Activated T-helper 9 cell treated with anti-CD3 and anti-CD28 coated beads, Interleukin-2, amount 50 U/mL, for 16 hours (primary cell): ENCODE results near the gene STARD5.
"Not testable (repeated sequence)": the region's sequence is repeated elsewhere in the genome, so short reads cannot be mapped to it uniquely, and the experiment has no call there.

ENCODE experiments used
- DNase-seq: peaks from one replicate; pipeline ENCODE4 v3.0.0-alpha.2; 2020; ENCODE audit warnings: low read depth

Gene STARD5

DNA sequence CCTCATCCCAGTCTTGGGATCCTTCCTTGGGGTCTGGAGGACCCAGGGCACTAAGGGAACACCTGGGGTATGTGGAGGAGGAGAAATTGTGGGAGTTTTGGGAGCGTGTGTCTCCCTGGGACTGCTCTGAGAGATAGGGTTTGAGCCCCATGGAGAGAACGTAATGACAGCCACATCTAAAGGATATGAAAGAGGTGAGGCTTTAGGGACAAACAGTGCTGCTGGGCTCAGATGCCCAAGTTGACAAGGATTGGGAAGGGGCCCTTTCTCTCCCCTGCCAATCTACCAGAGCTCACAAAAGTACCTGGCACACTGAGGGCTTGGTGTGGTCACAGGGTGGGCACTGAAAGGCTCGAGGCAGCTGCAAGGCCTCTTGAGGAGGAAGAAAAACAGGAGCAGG, 13.3 kb upstream of the STARD5 start:
- DNase-seq: no peak

GRCh38 chr15:81336568-81336967, 12.6 kb upstream of the STARD5 start:
- no peak for DNase-seq

DNA sequence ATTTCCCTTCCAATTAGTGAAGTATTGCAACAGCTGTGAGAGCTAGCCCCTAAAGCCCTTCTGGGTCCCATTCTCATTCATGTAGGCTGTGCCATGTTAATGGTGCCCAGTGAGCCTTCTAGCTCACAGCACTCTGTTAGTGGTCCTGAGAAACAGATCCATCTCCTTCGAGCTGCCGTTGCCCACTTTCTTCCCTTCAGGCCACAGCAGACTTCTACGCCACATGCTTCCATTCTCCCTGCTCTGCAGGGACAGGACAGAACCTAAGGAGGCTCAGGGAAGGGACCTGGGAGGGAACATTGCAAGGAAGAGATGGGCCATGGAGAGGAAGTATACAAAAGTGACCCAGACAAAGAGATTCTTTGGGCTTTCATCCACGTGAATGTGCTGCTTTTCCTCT, 11.7 kb upstream of the STARD5 start:
- no peak for DNase-seq

- no peak for DNase-seq
Measured at GRCh38 chr15:81334768-81335435, 11.0 kb upstream of the STARD5 start.

DNA sequence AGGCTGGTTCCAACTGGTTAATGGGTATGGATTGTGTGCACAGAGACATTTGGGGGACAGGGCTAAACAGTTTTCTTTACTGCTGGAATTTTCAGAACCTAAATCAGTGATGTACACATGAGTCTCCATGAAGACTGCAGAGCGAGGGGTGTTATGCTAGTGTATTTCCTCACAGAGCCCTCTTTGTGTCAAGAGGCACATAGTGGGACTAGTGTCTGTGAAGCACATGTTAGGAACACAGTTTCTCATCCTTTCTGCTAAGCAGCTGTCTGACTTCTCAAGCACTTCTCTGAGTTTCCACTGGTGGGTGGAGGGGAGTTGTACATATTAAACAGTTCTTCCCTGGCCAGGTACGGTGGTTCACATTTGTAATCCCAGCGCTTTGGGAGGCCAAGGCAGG, 9.4 kb upstream of the STARD5 start:
- DNase-seq: no peak

GRCh38 chr15:81332326-81332725, 8.4 kb upstream of the STARD5 start:
- DNase-seq: no peak

DNA sequence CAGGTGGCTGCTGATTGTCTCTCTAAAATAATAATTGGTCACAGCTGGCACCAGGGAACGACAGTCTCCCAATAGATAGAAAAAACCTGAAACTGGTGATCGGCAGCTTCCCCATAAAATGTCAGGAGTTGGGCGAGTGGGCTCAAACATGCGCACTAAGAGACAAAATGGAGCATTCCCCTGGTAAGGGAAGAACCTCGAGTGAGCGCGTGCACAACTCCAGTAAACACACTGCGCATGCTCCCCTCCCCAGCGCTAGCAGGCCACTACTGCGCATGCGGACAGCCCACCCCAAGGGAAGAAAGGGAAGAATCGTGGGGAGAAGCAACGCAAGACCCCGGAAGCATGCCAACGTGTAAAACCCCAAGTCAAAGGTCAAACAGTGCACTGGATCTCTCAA, 7.7 kb upstream of the STARD5 start:
- no peak for DNase-seq

- DNase-seq: not testable (repeated sequence)
Measured at GRCh38 chr15:81331141-81331540, 7.2 kb upstream of the STARD5 start.

- DNase-seq: no peak
Measured at GRCh38 chr15:81330366-81331090, 6.6 kb upstream of the STARD5 start.

GRCh38 chr15:81329446-81329845, 5.5 kb upstream of the STARD5 start:
- DNase-seq: no peak

DNA sequence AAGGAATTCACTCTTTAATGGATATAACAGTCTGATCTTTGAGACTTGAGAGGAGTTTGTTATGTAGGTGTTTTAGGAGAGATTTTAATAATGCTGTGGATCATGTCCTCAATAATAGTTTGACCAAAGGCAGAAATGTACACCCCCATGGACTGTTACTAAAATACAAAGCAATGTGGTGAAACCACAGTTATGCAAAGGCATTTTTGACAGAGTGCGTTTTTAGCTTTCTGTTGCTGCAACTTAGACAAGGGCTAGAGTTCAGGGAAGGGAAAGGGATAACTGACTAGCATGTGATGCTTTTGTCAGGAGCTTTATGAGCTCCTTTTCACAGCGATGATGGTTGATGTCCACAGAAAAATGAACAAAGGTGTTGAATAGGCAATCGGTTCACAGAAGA, 3.6 kb upstream of the STARD5 start:
- no peak for DNase-seq

DNA sequence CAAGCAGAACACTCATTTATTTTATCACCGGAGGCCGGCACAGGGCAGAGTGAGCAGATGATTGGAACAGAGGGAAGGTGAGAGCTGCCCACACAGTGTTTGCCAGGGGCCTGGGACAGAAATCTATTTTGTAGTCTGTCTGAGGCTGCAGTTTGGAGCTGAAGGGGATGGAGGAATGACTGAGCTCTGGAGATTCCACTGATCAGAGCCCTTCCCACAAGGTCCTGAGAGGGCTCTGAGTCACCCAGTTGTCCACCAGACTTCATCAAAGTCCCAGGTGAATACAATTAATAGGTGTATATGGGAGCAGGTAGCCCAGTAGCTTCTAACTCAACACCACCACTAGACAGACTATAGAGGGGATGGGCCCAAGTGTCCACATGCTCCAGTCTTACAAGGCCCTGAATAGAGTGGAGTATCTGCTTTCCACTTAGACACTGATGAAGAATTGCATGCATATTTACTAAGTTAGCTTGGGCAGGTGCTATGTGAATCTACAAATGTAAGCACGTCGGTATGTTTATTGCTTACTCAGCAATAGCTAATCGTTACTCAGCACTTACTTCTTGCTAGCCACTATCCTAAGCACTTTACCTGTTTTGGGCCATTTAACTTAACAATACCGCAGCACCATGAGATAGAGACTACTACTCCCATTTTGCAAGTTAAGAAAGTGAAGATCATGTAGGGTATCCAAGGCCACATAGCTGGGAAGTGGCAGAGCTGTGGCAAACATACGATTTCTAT, 2.7 kb upstream of the STARD5 start:
- no peak for DNase-seq

GRCh38 chr15:81323559-81323943, 390 bp downstream of the STARD5 start:
- DNase-seq: no peak

DNA sequence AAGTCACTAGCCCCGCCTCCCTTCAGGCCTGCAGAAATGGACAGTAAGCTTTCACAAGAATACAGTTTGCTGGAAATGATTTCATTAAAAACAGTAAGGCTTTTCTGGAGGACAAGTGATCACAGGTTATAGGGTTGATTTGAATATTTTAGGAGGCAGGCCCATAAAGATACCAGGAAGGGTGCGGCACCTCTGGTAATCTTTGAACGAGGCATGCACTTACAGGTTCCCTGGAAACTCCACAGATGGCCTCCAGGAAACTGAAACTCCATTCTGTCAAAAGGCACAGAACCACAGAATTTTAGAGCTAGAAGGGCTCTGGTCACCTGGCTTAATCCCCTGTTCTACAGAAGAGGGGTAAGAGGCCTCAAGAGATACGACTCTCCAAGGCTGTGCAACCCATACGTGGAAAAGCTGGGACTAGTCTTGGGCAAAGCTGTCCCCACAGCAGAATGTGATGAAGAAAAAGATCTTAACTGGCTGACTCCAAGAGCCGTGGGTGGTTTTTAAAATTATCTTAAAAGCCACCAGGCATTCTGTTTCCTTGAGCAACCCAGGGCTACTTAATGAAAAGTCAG, 1.2 kb downstream of the STARD5 start:
- no peak for DNase-seq

DNA sequence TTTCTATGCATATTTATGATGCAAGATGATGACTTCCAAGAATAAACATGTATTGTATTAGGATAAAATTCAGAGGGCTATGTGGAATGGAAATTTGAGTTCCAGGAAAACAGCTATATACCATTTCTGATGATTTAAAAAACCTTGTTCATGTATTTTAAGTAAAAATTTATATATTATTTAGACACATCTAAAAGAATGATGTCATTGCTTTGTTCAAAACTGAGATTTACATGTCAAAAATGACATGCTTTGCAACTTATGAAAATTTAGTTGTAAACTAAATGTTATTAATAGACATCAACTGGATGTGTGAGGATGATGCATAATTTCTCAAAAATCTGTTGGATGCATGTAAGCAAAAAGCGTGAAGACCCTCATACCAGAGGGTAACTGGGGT, 2.3 kb downstream of the STARD5 start:
- DNase-seq: no peak

GRCh38 chr15:81317642-81318017, 6.3 kb downstream of the STARD5 start:
- no peak for DNase-seq

GRCh38 chr15:81316267-81316666, 7.7 kb downstream of the STARD5 start:
- no peak for DNase-seq

DNA sequence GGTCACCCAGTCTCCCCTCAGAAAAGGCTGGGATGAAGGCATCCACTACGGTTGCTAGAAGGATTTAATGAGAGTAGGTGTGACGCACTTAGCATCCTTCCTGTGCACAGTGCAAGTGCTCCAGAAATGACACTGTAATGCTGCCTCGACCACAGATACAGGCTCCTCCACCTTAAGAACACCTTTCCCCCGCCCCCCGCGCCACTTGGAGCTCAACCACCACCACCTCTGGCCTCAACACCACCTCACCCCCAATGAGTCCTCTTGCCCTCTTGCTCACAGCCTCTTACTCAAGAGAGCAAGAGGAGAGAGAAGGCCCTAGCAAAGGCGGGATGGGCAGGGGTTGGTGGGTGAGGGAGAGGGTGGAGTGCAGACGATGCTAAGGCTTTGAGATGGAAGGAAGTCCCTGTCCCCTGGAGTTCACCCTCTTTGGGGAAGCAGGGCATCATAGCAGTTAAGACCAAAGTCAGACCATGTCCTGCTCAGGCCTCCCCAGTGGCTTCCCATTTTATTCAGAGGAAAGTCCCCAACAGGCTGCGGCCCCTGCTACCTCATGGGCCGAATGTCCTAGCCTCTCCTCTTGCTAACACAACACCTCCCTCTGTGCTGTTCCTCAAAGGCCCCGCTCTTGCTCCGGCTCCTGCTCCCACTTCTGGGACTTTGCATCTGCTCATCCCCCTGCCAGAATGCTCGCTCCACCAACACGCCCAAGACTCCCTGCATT, 8.3 kb downstream of the STARD5 start:
- DNase-seq: no peak

GRCh38 chr15:81314378-81314777, 9.6 kb downstream of the STARD5 start:
- DNase-seq: no peak

DNA sequence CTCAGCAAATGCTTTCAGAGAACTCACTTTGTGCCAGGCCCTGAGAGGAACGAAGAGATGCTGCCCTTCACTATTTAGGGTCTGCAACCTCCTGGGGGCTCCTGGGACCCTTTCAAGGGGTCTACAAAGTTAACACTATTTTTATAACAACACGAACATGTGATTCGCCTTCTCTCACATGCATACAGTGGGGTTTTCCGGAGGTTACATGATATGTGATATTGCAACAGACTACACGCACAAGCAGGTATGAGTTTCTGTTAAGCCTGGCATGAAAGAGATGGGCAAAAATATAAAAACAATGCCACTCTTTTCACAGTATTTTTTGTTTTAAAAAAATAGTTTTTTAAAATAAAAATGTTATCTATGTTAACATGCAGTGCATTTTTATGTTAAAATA, 10.3 kb downstream of the STARD5 start:
- no peak for DNase-seq

DNA sequence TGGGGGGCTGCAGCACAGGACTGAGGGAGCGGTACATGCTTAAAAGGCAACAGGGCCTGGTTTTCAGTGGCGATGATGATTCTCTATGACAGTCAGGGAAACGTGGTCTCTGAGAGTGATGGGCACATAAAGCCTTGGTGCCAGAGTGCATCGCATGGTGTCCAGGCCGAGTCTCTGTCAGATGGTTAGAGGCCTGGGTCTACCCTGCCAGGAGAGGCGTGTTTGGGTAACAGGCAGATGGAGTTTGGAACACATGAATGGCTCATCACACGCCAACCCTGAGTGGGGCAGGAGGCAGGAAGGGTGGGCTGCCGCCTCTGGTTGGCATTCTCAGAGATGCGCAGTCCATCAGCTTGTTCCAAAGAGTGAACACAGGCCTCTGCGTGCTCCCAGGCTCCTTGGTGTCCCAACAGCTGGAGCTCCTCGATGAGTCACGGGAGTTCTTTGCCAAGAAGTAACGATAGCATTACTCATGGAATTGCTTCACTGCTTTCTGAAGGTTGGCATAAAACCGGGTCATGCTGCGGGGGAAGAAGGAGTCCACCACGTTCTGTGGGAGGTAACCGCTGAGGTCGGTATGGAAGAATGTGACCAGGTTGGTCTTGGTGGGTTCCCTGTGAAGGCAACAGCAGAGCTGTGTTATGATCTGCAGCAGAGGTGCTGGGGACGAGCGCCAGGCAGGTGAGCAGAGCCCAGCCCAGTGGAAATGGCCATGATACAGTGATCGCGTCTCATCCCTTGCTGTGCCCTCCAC, 11.0 kb downstream of the STARD5 start:
- DNase-seq: no peak
